UCSD-AML1 (cell line): ENCODE results near the gene CAPN1.
"Not testable (repeated sequence)": the region's sequence is repeated elsewhere in the genome, so short reads cannot be mapped to it uniquely, and the experiment has no call there.

Experiments
- DNase-seq: peaks from one replicate; lab custom pipeline; 2025; ENCODE audit not compliant: unreplicated experiment; lab: John Stamatoyannopoulos, UW

CAPN1 gene

GRCh38 chr11:65181569-65182257, at the start of gene CAPN1:
TSS of gene CAPN1 (plus strand) at chr11:65181928. CDS start at chr11:65182702, 774 bp downstream.
- DNase-seq, result peak; percentile 86

- no peak for DNase-seq
Measured at GRCh38 chr11:65132238-65132987, 49.3 kb upstream of the CAPN1 start.

- DNase-seq, result no peak
Measured at GRCh38 chr11:65132988-65133700, 48.6 kb upstream of the CAPN1 start.

- no peak for DNase-seq
Measured at GRCh38 chr11:65133724-65134123, 48.0 kb upstream of the CAPN1 start.

GRCh38 chr11:65134240-65134951, 47.3 kb upstream of the CAPN1 start, which contains the start of gene SYVN1:
TSS of gene SYVN1 (minus strand) at chr11:65134519. CDS start at chr11:65133601, 918 bp downstream.
- DNase-seq, result peak; percentile 89

GRCh38 chr11:65134952-65135632, 46.6 kb upstream of the CAPN1 start:
- DNase-seq, result peak; percentile 85

GRCh38 chr11:65135633-65136145, 46.0 kb upstream of the CAPN1 start:
- DNase-seq, result no peak

- no peak for DNase-seq
Measured at GRCh38 chr11:65136515-65137096, 45.1 kb upstream of the CAPN1 start.

- DNase-seq, result no peak
Measured at GRCh38 chr11:65141896-65142494, 39.7 kb upstream of the CAPN1 start.

- DNase-seq, result no peak
Measured at GRCh38 chr11:65147352-65148075, 34.2 kb upstream of the CAPN1 start.

- DNase-seq, result no peak
Measured at GRCh38 chr11:65148657-65149056, 33.1 kb upstream of the CAPN1 start.

GRCh38 chr11:65150131-65150508, 31.6 kb upstream of the CAPN1 start:
- DNase-seq, result not testable (repeated sequence)

- peak; percentile 80 for DNase-seq
Measured at GRCh38 chr11:65150509-65151299, 31.0 kb upstream of the CAPN1 start.

GRCh38 chr11:65151331-65151899, 30.3 kb upstream of the CAPN1 start:
- no peak for DNase-seq

GRCh38 chr11:65152122-65152521, 29.6 kb upstream of the CAPN1 start:
- DNase-seq, result no peak

- DNase-seq, result no peak
Measured at GRCh38 chr11:65156256-65156655, 25.5 kb upstream of the CAPN1 start.

GRCh38 chr11:65156926-65157325, 24.8 kb upstream of the CAPN1 start:
- DNase-seq, result no peak

- no peak for DNase-seq
Measured at GRCh38 chr11:65157336-65157735, 24.4 kb upstream of the CAPN1 start.
